ENCODE measurements around the gene BCL2L12. TPM values are rescaled to one million over a fixed set of nuclear protein-coding genes. Genes with fewer than 3 reads are reported as not detected.

Gene BCL2L12
- total and polyA plus RNA-seq, 2 of the 13 experiments (the other 11 are each of a cell fraction or from before 2014, with no cell fraction given), result 26.8 to 40.8 TPM

GRCh38 chr19:49677901-49678674, 12.4 kb downstream of the BCL2L12 start (continued):
- TF ChIP-seq CTCF (CRISPR knock-in tag; IDR thresholded peaks at IDR 0.05), result peak; percentile 75
- TF ChIP-seq SP140L (CRISPR knock-in tag; IDR thresholded peaks at IDR 0.05; ENCODE audit: borderline replicate concordance), result no peak
- no peak for TF ChIP-seq SIX4 (CRISPR knock-in tag; IDR thresholded peaks at IDR 0.05)
- no peak for TF ChIP-seq SP5 (CRISPR knock-in tag; IDR thresholded peaks at IDR 0.05; ENCODE audit: borderline replicate concordance, low read depth)
- TF ChIP-seq NCOR1 (IDR thresholded peaks at IDR 0.05; ENCODE audit: borderline replicate concordance, low read length), result no peak
- no peak for TF ChIP-seq FOXK2 (IDR thresholded peaks at IDR 0.05)

GRCh38 chr19:49678985-49679770, 13.4 kb downstream of the BCL2L12 start:
- ATAC-seq (no peak), DNase-seq (ENCODE audit: low spot score) (no peak), FAIRE-seq (no peak)
- peaks cover 9 to 33% of the 10 kb centered on the region in 2 experiments for H3K36me3 ChIP-seq (replicated peaks in 1 of 2; ENCODE audit: control insufficient read depth in 1 of 2, insufficient read depth in 2 of 2, low read length in 2 of 2)
- H3K4me1 ChIP-seq (ENCODE audit: insufficient read depth, low read length), result peaks cover 39% of the 10 kb centered on the region
- POLR2A ChIA-PET, result no interaction called here
- CTCF ChIA-PET (ENCODE audit: low intra/inter-chr PET ratio, low total read pairs), result interaction anchor here (1.7 kb wide), 1 partner anchor 109 kb away, joined by 5 read pairs; no protein-coding TSS in a partner anchor
- no peak overlapping the region for H3K27ac ChIP-seq (ENCODE audit: extremely low read length, insufficient read depth, low read length)
- 0 out of 2 replicates have a peak overlapping the region, but pooled peaks have one; percentile 29 for H3K4me2 ChIP-seq (ENCODE audit: low read depth, low read length)
- 80% methylated on average over 9 of the region's 12 CpGs for WGBS (ENCODE audit: low lambda C conversion rate)
- no peaks in the 10 kb centered on the region for H3K9me3 ChIP-seq (ENCODE audit: low read length)
- intact Hi-C loops (cut with micrococcal nuclease; ENCODE audit: unreplicated experiment) (loop anchor here (5.0 kb wide), 1 partner anchor 37 kb away; the partner anchor contains the start of genes RRAS and SCAF1), in situ Hi-C loops (cut with HindIII; ENCODE audit: extremely low pct_ligation_motif_present, low pct_unique_long_range_greater_than_20kb) (loop anchor here (10.0 kb wide), 1 partner anchor 84 kb away; the partner anchor contains the start of gene PRR12)
- BruUV-seq (replicated peaks), result no TSS peak
- H3K4me3 ChIP-seq (replicated peaks in 1 of 3; ENCODE audit: insufficient read depth in 1 of 3, low read depth in 2 of 3, low read length in 3 of 3), result no peak overlapping the region; a peak in 2 of 6 replicates
- H3K79me2 ChIP-seq (ENCODE audit: insufficient read depth, low read length), result peaks cover 42% of the 10 kb centered on the region
- no peak overlapping the region for H3K9ac ChIP-seq (ENCODE audit: insufficient read depth, low read depth, low read length)
- H4K20me1 ChIP-seq (ENCODE audit: insufficient read depth, low read length), result peaks cover 37% of the 10 kb centered on the region
- no peaks in the 10 kb centered on the region for H3K27me3 ChIP-seq (ENCODE audit: control insufficient read depth in 1 of 2, insufficient read depth in 2 of 2, low read length in 2 of 2)
- no peak overlapping the region for H2AFZ ChIP-seq (ENCODE audit: low read length)
- TF ChIP-seq ZNF318 (CRISPR knock-in tag; IDR thresholded peaks at IDR 0.05) (no peak), RARA (CRISPR knock-in tag; IDR thresholded peaks at IDR 0.05) (no peak), MNT (IDR thresholded peaks at IDR 0.05) (no peak)

All from HepG2 (cell line).